ENCODE data around the gene TCEA2. TPM values are rescaled to one million over a fixed set of nuclear protein-coding genes. Genes with fewer than 3 reads are reported as not detected.

Gene TCEA2
- total and polyA plus RNA-seq, 9 of the 15 experiments (the other 6 are each of a cell fraction or from before 2014, with no cell fraction given), result 1.4 to 28.7 (median 5.4) TPM

DNA sequence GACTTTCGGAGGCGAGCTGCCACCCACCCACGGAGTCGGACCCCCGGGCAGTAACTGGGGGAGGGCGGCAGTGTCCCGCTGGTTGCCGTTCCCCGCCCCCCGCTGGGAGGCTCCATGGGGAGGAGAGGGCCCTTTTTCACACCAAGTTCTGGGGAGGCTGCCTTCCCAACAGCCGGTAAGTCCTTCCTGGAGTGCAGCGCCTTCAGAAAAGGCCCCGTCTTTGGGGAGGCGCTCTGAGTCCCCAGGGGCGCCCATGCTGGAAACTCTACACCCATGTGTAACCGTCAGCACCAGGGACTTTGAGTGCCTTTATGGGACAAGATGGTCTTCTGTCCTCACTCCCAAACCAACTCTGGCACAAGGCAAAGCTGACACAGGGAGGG lies 13.1 kb upstream of the TCEA2 start (continued):
- TF ChIP-seq XRCC4 (IDR thresholded peaks at IDR 0.05; ENCODE audit: extremely low read depth, insufficient read depth, insufficient read length) (no peak), JUND (IDR thresholded peaks at IDR 0.05; ENCODE audit: borderline replicate concordance, low read depth, low read length) (no peak), JUND (tag; IDR thresholded peaks at IDR 0.05; ENCODE audit: borderline replicate concordance, low read depth, low read length) (no peak), ZNF445 (CRISPR knock-in tag; IDR thresholded peaks at IDR 0.05; ENCODE audit: low read depth) (no peak), OTX1 (CRISPR knock-in tag; IDR thresholded peaks at IDR 0.05) (no peak), ZNF121 (CRISPR knock-in tag; conservative IDR thresholded peaks at IDR 0.05) (no peak), CBX8 (IDR thresholded peaks at IDR 0.05; ENCODE audit: borderline replicate concordance, extremely low read depth, low read depth, low read length, poor library complexity, severe bottlenecking) (no peak), RCOR1 (IDR thresholded peaks at IDR 0.05; ENCODE audit: borderline replicate concordance in 1 of 2, low read depth in 2 of 2, low read length in 2 of 2) (no peak)
- TF ChIP-seq, protein P1, sequence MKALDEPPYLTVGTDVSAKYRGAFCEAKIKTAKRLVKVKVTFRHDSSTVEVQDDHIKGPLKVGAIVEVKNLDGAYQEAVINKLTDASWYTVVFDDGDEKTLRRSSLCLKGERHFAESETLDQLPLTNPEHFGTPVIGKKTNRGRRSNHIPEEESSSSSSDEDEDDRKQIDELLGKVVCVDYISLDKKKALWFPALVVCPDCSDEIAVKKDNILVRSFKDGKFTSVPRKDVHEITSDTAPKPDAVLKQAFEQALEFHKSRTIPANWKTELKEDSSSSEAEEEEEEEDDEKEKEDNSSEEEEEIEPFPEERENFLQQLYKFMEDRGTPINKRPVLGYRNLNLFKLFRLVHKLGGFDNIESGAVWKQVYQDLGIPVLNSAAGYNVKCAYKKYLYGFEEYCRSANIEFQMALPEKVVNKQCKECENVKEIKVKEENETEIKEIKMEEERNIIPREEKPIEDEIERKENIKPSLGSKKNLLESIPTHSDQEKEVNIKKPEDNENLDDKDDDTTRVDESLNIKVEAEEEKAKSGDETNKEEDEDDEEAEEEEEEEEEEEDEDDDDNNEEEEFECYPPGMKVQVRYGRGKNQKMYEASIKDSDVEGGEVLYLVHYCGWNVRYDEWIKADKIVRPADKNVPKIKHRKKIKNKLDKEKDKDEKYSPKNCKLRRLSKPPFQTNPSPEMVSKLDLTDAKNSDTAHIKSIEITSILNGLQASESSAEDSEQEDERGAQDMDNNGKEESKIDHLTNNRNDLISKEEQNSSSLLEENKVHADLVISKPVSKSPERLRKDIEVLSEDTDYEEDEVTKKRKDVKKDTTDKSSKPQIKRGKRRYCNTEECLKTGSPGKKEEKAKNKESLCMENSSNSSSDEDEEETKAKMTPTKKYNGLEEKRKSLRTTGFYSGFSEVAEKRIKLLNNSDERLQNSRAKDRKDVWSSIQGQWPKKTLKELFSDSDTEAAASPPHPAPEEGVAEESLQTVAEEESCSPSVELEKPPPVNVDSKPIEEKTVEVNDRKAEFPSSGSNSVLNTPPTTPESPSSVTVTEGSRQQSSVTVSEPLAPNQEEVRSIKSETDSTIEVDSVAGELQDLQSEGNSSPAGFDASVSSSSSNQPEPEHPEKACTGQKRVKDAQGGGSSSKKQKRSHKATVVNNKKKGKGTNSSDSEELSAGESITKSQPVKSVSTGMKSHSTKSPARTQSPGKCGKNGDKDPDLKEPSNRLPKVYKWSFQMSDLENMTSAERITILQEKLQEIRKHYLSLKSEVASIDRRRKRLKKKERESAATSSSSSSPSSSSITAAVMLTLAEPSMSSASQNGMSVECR (CRISPR knock-in tag; IDR thresholded peaks at IDR 0.05), result peak; percentile 43; the same call in 1 of the 2 replicates
- TF ChIP-seq, protein P2, sequence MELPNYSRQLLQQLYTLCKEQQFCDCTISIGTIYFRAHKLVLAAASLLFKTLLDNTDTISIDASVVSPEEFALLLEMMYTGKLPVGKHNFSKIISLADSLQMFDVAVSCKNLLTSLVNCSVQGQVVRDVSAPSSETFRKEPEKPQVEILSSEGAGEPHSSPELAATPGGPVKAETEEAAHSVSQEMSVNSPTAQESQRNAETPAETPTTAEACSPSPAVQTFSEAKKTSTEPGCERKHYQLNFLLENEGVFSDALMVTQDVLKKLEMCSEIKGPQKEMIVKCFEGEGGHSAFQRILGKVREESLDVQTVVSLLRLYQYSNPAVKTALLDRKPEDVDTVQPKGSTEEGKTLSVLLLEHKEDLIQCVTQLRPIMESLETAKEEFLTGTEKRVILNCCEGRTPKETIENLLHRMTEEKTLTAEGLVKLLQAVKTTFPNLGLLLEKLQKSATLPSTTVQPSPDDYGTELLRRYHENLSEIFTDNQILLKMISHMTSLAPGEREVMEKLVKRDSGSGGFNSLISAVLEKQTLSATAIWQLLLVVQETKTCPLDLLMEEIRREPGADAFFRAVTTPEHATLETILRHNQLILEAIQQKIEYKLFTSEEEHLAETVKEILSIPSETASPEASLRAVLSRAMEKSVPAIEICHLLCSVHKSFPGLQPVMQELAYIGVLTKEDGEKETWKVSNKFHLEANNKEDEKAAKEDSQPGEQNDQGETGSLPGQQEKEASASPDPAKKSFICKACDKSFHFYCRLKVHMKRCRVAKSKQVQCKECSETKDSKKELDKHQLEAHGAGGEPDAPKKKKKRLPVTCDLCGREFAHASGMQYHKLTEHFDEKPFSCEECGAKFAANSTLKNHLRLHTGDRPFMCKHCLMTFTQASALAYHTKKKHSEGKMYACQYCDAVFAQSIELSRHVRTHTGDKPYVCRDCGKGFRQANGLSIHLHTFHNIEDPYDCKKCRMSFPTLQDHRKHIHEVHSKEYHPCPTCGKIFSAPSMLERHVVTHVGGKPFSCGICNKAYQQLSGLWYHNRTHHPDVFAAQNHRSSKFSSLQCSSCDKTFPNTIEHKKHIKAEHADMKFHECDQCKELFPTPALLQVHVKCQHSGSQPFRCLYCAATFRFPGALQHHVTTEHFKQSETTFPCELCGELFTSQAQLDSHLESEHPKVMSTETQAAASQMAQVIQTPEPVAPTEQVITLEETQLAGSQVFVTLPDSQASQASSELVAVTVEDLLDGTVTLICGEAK (IDR thresholded peaks at IDR 0.05), result 0 out of 2 replicates have a peak, but pooled peaks have one; percentile 22
- TF ChIP-seq, protein P2 (CRISPR knock-in tag; IDR thresholded peaks at IDR 0.05), result no peak
- TF ChIP-seq, protein P3, sequence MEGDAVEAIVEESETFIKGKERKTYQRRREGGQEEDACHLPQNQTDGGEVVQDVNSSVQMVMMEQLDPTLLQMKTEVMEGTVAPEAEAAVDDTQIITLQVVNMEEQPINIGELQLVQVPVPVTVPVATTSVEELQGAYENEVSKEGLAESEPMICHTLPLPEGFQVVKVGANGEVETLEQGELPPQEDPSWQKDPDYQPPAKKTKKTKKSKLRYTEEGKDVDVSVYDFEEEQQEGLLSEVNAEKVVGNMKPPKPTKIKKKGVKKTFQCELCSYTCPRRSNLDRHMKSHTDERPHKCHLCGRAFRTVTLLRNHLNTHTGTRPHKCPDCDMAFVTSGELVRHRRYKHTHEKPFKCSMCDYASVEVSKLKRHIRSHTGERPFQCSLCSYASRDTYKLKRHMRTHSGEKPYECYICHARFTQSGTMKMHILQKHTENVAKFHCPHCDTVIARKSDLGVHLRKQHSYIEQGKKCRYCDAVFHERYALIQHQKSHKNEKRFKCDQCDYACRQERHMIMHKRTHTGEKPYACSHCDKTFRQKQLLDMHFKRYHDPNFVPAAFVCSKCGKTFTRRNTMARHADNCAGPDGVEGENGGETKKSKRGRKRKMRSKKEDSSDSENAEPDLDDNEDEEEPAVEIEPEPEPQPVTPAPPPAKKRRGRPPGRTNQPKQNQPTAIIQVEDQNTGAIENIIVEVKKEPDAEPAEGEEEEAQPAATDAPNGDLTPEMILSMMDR (IDR thresholded peaks at IDR 0.05 in 2 of 3, conservative IDR thresholded peaks at IDR 0.05 in 1 of 3; ENCODE audit: insufficient read depth in 2 of 3, low read depth in 1 of 3, low read length in 3 of 3), result 0 out of 6 replicates have a peak, but pooled peaks of 1 of the 3 experiments have one; percentile 3
